Panc1 (cell line): Measurements from ENCODE around the gene WSCD1. TPM values are rescaled to one million over a fixed set of nuclear protein-coding genes. Genes with fewer than 3 reads are reported as not detected.

Source experiments
- ATAC-seq: fragments of 200-7000 bp; cut with Tn5 transposase; 2 replicates; pipeline ENCODE4 v1.9.1; 2020; ENCODE audit warnings: mild to moderate bottlenecking, moderate library complexity
- BruUV-seq: library from RNA; stranded (reverse); fragments of 400-500 nt; replicated peaks from 2 replicates; lab custom pipeline; 2021; lab: Mats Ljungman, UMichigan
- CTCF ChIA-PET: fragments of 300-600 bp; sonication (Branson Sonifier 250); formaldehyde crosslinking; loops from one replicate; lab custom pipeline; 2022; ENCODE audit warnings: antibody characterized with exemption; lab: Charles Lee
- POLR2A ChIA-PET: fragments of 300-600 bp; sonication (Branson Sonifier 250); formaldehyde crosslinking; loops from one replicate; lab custom pipeline; 2022; ENCODE audit warnings: antibody characterized with exemption; lab: Charles Lee
- DNase-seq: peaks from one replicate; pipeline ENCODE4 v3.0.0-alpha.2; 2010; ENCODE audit warnings: low read depth, low spot score
- H3K27ac ChIP-seq: 2 replicates; pipeline ENCODE4 v1.5.1; 2011; ENCODE audit warnings: mild to moderate bottlenecking, low read length, inconsistent platforms
- H3K27me3 ChIP-seq: fragments of 200-500 bp; sonication (Bioruptor generic); 2 replicates; pipeline ENCODE4 v1.6.0; 2014; ENCODE audit warnings: low read length, inconsistent platforms; ENCODE audit not compliant: control insufficient read depth, insufficient read depth
- H3K36me3 ChIP-seq: fragments of 200-500 bp; sonication (Bioruptor generic); 2 replicates; pipeline ENCODE4 v1.5.1; 2014; ENCODE audit warnings: inconsistent platforms, mild to moderate bottlenecking, low read length, moderate library complexity; ENCODE audit not compliant: control insufficient read depth, insufficient read depth
- H3K4me1 ChIP-seq: 2 replicates; pipeline ENCODE4 v1.5.1; 2011; ENCODE audit warnings: inconsistent platforms, mild to moderate bottlenecking, low read length, moderate library complexity; ENCODE audit not compliant: control insufficient read depth, insufficient read depth
- H3K4me3 ChIP-seq, 2 experiments: 2 replicates each; pipeline ENCODE4 v1.5.1; 2011 to 2012; ENCODE audit warnings: low read depth in 2 of 2, low read length in 2 of 2, mild to moderate bottlenecking in 2 of 2, inconsistent platforms in 1 of 2, moderate library complexity in 1 of 2
- H3K9me3 ChIP-seq: fragments of 200-500 bp; sonication (Bioruptor generic); 2 replicates; pipeline ENCODE4 v1.5.1; 2014; ENCODE audit warnings: low read depth, mild to moderate bottlenecking, inconsistent platforms, low read length, moderate library complexity; ENCODE audit not compliant: control insufficient read depth, insufficient read depth
- POLR2AphosphoS5 ChIP-seq: IDR thresholded peaks from 2 replicates; pipeline ENCODE4 v1.6.1; 2012; ENCODE audit warnings: mild to moderate bottlenecking, low read depth, low read length, moderate library complexity
- SIN3A ChIP-seq: IDR thresholded peaks from 2 replicates; pipeline ENCODE4 v1.6.1; 2012; ENCODE audit warnings: low read depth, mild to moderate bottlenecking, low read length, moderate library complexity, borderline replicate concordance; ENCODE audit not compliant: insufficient read depth
- TCF7L2 ChIP-seq: IDR thresholded peaks from 2 replicates; pipeline ENCODE4 v1.6.1; 2011; ENCODE audit warnings: mild to moderate bottlenecking, low read depth, low read length, inconsistent platforms
- in situ Hi-C: cut with HindIII; loops from 2 replicates; pipeline ENCODE4 v1.10.0; 2016; ENCODE audit warnings: low sequenced_read_pairs, low pct_unique_long_range_greater_than_20kb
- intact Hi-C: fragments of 100-400 bp; cut with micrococcal nuclease; formaldehyde crosslinking; loops from one replicate; pipeline ENCODE4 v1.10.0; 2022; ENCODE audit not compliant: unreplicated experiment
- total RNA-seq: library from RNA; stranded (reverse); gene quantifications from one replicate; pipeline ENCODE4 v1.2.1, GENCODE V29; 2021; ENCODE audit not compliant: unreplicated experiment
- TF ChIP-seq, protein P1 (sequence below): fragments of 450-650 bp; IDR thresholded peaks from 2 replicates; pipeline ENCODE4 v1.5.1; 2017; ENCODE audit warnings: mild to moderate bottlenecking
- TF ChIP-seq, protein P2 (sequence below), 2 experiments: IDR thresholded peaks; 2 replicates each; pipeline ENCODE4 v1.6.1; 2011 to 2012; ENCODE audit warnings: low read depth in 2 of 2, control low read depth in 1 of 2, low read length in 1 of 2, mild to moderate bottlenecking in 1 of 2, moderate library complexity in 1 of 2; ENCODE audit not compliant: insufficient read depth in 1 of 2

WSCD1 gene
- total RNA-seq, 1 experiment from 2014 or later = 0.74 TPM

DNA sequence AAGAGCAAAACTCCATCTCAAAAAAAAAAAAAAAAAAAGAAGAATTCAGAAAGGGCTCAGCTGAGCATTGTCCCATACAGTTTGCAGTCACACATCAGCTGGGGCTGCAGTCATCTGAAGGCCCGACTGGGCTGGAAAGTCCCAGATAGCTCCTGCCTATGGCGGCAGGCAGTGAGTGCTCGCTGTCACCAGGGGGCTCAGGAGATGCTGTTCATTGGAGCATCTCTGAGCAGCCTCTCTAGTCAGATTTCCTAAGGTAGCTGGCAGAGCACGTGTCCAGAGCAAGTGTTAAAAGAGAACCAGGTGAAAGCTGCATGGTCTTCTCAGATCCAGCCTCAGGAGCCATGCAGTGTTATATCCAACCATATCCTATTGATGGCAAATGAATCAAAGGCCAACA is 75.8 kb downstream of the WSCD1 start:
- Histone ChIP-seq H3K9me3 (no peaks in the 10 kb centered on the region), H3K27me3 (no peaks in the 10 kb centered on the region), H3K36me3 (no peaks in the 10 kb centered on the region), H3K27ac (no peak overlapping the region), H3K4me3 (no peak overlapping the region), H3K4me1 (no peaks in the 10 kb centered on the region)
- TF ChIP-seq, protein P1, sequence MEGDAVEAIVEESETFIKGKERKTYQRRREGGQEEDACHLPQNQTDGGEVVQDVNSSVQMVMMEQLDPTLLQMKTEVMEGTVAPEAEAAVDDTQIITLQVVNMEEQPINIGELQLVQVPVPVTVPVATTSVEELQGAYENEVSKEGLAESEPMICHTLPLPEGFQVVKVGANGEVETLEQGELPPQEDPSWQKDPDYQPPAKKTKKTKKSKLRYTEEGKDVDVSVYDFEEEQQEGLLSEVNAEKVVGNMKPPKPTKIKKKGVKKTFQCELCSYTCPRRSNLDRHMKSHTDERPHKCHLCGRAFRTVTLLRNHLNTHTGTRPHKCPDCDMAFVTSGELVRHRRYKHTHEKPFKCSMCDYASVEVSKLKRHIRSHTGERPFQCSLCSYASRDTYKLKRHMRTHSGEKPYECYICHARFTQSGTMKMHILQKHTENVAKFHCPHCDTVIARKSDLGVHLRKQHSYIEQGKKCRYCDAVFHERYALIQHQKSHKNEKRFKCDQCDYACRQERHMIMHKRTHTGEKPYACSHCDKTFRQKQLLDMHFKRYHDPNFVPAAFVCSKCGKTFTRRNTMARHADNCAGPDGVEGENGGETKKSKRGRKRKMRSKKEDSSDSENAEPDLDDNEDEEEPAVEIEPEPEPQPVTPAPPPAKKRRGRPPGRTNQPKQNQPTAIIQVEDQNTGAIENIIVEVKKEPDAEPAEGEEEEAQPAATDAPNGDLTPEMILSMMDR = no peak
- TF ChIP-seq POLR2AphosphoS5 (no peak), SIN3A (no peak)
- TF ChIP-seq, protein P2, sequence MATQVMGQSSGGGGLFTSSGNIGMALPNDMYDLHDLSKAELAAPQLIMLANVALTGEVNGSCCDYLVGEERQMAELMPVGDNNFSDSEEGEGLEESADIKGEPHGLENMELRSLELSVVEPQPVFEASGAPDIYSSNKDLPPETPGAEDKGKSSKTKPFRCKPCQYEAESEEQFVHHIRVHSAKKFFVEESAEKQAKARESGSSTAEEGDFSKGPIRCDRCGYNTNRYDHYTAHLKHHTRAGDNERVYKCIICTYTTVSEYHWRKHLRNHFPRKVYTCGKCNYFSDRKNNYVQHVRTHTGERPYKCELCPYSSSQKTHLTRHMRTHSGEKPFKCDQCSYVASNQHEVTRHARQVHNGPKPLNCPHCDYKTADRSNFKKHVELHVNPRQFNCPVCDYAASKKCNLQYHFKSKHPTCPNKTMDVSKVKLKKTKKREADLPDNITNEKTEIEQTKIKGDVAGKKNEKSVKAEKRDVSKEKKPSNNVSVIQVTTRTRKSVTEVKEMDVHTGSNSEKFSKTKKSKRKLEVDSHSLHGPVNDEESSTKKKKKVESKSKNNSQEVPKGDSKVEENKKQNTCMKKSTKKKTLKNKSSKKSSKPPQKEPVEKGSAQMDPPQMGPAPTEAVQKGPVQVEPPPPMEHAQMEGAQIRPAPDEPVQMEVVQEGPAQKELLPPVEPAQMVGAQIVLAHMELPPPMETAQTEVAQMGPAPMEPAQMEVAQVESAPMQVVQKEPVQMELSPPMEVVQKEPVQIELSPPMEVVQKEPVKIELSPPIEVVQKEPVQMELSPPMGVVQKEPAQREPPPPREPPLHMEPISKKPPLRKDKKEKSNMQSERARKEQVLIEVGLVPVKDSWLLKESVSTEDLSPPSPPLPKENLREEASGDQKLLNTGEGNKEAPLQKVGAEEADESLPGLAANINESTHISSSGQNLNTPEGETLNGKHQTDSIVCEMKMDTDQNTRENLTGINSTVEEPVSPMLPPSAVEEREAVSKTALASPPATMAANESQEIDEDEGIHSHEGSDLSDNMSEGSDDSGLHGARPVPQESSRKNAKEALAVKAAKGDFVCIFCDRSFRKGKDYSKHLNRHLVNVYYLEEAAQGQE (IDR thresholded peaks at IDR 0.05; ENCODE audit: insufficient read depth in 1 of 2, low read depth in 2 of 2, low read length in 1 of 2) = no peak
- POLR2A ChIA-PET = no interaction called here
- CTCF ChIA-PET = no interaction called here
- ATAC-seq (no peak), DNase-seq (no peak)
- no TSS peak for BruUV-seq
- intact Hi-C loops (no loop called here), in situ Hi-C loops (no loop called here)

- no peaks in the 10 kb centered on the region for H3K9me3 ChIP-seq
- in situ Hi-C loops = no loop called here
- DNase-seq = no peak
- ATAC-seq = no peak
- intact Hi-C loops = no loop called here
- no peaks in the 10 kb centered on the region for H3K4me1 ChIP-seq
- ChIA-PET CTCF (no interaction called here), POLR2A (no interaction called here)
- TF ChIP-seq POLR2AphosphoS5 = no peak
- no peaks in the 10 kb centered on the region for H3K36me3 ChIP-seq
- BruUV-seq = no TSS peak
- no peak overlapping the region for H3K27ac ChIP-seq
- H3K4me3 ChIP-seq = no peak overlapping the region
- no peaks in the 10 kb centered on the region for H3K27me3 ChIP-seq
Measured at GRCh38 chr17:6147042-6147441, 76.9 kb downstream of the WSCD1 start.

DNA sequence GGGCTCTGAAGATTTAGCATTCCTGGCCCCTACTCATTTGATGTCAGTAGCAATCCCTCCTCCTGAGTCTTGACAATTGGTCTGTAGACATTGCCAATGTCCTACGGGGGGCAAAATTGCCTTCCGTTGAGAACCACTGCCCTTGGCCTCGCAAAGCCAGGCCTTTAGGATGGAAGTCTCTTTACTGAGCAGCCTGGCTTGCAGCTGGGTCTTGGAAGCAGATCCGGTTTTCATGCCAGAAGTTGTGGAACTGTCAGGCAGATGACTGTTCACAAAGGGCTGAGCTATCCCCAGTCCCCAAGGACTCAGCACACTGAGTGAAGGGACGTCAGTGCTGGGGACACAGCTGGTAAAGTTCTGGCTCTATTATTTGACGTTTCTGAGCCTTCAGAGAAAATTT is 83.2 kb downstream of the WSCD1 start:
- H3K27me3 ChIP-seq = peaks cover 4% of the 10 kb centered on the region
- H3K4me3 ChIP-seq = no peak overlapping the region
- DNase-seq (no peak), ATAC-seq (no peak)
- H3K9me3 ChIP-seq = no peaks in the 10 kb centered on the region
- H3K36me3 ChIP-seq = no peaks in the 10 kb centered on the region
- POLR2A ChIA-PET = no interaction called here
- TF ChIP-seq SIN3A (no peak), POLR2AphosphoS5 (no peak), TCF7L2 (no peak)
- H3K4me1 ChIP-seq = no peaks in the 10 kb centered on the region
- intact Hi-C loops = no loop called here
- in situ Hi-C loops = no loop called here
- no peak overlapping the region for H3K27ac ChIP-seq
- CTCF ChIA-PET = interaction anchor here (0.7 kb wide), 1 partner anchor 64 kb away, joined by 3 read pairs; no protein-coding TSS in a partner anchor
- no TSS peak for BruUV-seq
